HG03460 (cell line): ENCODE results near the gene UBN1.
A peak's percentile ranks its signal among the peaks of the same experiment; 100 is the strongest.

Experiments used
- ATAC-seq: cut with Tn5 transposase; IDR thresholded peaks from one replicate; pipeline ENCODE4 v1.9.1; 2021; ENCODE audit not compliant: unreplicated experiment

The UBN1 gene

GRCh38 chr16:4859900-4860255 is 12.6 kb downstream of the UBN1 start:
- no peak for ATAC-seq

DNA sequence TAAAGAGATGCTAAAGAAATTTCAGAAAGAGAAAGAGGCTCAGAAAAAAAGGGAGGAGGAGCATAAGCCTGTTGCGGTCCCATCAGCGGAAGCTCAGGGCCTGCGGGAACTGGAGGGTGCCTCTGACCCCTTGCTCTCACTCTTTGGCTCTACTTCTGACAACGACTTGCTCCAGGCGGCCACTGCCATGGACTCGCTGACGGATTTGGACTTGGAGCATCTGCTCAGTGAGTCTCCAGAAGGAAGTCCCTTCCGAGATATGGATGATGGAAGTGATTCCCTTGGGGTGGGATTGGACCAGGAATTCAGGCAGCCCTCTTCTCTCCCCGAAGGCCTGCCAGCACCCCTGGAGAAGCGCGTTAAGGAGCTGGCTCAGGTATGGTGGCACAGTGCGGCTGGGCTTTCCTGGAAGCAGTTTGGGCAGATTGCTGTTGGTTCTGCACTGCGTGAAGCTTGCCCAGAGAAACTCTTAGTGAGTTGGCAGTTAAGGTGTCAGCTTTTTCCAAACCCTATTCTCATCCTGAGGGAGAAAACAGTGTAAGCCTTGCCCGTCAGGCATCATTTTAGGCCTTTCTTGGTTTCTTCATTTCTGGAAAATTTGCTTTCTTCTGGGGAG is 13.6 kb downstream of the UBN1 start:
- no peak for ATAC-seq

- no peak for ATAC-seq
These were observed 15.4 kb downstream of the UBN1 start for GRCh38 chr16:4862639-4863038.

DNA sequence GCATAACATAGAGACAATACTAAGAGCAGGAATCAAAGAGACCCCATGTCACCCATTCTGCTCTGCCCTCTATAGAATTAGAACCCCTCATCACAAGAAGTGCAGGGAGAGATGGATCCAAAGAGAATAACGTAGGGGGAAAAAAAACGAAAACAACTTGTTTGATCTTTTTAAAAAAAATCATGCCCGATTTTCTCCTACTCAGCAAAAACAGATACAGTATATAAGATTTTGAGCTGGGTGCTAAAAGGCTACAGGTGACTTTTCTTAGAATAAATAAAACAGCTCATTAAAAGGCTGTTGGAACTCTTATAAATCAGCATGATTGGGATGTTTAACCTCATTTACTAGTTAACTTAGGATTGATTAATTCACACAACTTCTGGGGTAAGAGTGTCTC is 17.4 kb downstream of the UBN1 start:
- ATAC-seq, result no peak

GRCh38 chr16:4865231-4865860 is 18.1 kb downstream of the UBN1 start:
- ATAC-seq, result no peak

- ATAC-seq, result no peak
These were observed 19.3 kb downstream of the UBN1 start for GRCh38 chr16:4866586-4866985.

DNA sequence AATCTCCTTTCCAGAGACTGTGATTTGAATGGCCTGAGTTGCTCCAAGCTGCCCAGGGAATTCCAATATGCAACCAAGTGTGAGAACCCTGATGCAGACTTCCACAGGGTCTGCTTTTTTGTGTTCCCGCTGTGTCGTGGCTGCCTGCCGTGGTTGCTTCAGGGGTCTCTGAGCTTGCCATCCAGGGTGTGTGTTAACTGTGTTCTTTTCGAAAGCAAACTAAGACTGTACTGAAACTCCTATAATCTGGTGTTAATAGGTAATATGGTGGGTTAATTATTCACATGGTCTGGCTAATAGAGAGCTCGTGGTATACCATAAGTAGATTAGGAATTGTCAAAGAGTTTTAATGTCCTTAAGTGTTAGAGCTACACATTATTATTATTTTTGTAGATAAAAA is 20.7 kb downstream of the UBN1 start:
- ATAC-seq, result peak; percentile 80

DNA sequence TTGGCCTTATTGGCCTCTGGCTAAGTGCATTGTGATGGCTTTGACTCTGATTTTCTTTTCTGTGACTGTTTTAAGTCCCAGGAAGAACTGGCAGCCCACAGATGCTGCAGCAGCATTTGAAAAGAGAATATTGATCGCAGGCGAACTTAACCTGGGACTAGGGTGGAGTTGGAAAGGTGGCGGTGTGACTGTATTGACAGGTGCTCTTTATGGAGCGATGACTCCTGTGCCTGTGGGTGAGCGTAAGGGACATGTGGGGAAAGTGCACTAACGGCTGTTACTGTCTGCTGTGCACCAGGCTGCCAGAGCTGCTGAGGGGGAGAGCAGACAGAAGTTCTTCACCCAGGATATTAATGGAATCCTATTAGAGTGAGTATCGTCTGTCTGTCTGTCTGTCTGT is 21.3 kb downstream of the UBN1 start:
- ATAC-seq, result no peak

DNA sequence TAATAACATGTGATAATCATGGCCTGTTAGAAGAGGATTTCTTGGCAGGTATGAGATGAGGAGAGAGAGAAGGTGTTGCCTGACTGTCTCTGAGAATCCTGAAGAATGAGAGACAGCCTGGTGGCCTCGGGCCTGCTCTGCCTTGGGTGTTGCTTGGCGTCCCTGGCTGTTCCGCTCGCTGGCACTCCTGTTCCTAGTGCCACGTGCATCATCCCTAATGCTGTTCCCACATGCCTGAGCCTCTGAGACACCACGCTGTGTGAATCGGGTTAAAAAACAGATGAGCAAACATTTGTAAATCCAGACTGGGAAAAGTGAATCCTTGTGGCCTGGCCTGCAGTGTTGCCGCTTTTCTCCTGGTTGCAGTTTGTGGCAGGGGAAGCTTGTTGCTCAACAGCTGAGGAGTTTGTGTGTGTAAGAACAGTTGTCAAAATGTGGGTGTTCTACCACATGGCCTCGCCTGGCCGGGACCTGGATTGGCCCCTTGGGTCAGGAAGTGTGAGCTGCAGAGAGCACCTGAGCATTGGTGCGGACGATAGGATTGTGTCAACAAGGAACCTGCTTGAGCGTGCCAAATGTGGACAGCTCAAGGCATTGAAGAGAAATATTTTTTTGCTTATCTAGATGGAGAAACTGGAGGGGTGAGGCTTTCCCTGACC is 22.0 kb downstream of the UBN1 start:
- no peak for ATAC-seq

- no peak for ATAC-seq
These were observed 22.9 kb downstream of the UBN1 start for GRCh38 chr16:4870138-4870671.

GRCh38 chr16:4871071-4871470 is 23.8 kb downstream of the UBN1 start:
- no peak for ATAC-seq

DNA sequence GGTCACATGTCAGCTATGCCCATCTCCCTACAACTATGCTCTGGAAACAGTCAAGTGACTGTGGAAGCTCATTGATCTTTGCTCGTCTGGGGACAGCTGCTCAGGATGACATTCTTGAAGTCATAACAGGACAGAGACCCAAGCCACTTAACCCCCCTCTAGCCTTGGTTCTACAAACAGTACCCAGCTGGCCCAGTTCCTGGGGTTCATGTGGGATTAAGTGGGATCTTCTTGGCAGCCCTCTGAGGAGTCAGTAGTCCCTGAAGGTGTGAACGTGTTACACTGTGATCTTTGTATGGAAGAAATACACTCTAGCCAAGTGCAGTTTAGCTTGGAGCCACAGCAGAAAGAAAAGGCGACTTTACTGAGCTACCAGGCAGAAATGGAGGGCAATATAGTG is 25.8 kb downstream of the UBN1 start:
- no peak for ATAC-seq

GRCh38 chr16:4874666-4875065 is 27.4 kb downstream of the UBN1 start:
- ATAC-seq, result no peak

DNA sequence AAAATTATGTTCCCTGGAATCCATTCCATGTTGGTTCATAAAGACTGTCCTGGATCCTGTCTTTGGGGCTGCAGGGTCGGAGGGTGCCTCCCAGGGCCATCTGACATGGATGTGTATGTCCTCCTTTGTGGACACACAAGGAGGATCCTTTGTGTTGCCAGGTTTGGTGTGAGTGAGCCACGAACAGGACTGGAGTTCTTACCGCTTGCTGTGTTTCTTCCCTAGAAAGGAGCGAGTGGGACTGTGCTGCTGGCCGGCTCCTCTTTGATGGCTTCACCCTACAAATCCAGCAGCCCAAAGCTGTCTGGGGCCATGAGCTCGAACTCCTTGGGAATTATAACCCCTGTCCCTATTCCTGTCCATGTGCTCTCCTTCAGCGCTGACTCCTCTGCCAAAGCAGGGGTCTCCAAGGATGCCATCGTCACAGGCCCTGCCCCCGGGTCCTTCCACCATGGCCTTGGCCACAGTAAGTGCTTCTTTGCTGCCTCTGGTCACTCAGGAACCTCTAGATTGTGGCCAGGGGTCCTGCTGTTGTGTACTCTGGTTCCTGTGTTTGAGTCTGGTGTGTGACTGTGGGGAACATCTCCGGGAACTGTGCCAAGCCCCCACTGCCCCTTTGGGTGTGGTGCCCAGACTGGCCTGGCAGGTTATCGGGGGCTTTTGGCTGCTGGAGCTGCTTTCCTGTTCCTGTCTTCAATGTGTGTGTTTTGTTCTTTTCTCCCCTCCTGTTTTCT is 29.5 kb downstream of the UBN1 start:
- no peak for ATAC-seq

- no peak for ATAC-seq
These were observed 30.1 kb downstream of the UBN1 start for GRCh38 chr16:4877380-4877685.

GRCh38 chr16:4879049-4879448 is 31.8 kb downstream of the UBN1 start:
- ATAC-seq, result no peak

DNA sequence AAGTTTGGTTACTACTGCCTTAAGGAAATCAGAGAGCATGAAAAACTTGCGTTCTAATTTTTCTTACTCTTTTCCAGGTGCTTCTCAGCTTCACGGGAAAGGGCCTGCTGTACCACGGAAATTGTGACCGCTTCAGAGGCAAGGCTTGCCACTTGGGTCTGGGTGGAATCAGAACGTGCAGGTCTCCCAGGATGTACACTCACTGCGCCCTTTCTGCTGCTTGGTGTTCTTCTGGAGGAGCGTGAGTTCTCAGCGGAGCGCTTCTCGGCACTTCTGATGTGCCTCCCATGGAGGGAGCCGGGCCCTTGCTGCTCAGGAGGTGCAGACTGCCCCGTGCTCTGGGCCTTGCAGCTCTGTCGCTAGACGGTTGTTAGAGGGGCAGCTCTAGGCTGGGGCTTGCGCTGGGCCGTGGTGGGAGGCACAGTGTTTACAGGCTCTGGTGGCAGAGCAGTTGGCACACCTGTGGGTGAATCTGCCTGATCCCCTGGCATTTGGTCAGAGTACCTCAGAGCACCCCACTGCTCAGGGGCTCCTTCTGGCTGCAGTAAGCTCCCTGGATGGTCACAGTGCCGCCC is 32.8 kb downstream of the UBN1 start:
- ATAC-seq, result no peak

- ATAC-seq, result no peak
These were observed 34.8 kb downstream of the UBN1 start for GRCh38 chr16:4882000-4882632.

DNA sequence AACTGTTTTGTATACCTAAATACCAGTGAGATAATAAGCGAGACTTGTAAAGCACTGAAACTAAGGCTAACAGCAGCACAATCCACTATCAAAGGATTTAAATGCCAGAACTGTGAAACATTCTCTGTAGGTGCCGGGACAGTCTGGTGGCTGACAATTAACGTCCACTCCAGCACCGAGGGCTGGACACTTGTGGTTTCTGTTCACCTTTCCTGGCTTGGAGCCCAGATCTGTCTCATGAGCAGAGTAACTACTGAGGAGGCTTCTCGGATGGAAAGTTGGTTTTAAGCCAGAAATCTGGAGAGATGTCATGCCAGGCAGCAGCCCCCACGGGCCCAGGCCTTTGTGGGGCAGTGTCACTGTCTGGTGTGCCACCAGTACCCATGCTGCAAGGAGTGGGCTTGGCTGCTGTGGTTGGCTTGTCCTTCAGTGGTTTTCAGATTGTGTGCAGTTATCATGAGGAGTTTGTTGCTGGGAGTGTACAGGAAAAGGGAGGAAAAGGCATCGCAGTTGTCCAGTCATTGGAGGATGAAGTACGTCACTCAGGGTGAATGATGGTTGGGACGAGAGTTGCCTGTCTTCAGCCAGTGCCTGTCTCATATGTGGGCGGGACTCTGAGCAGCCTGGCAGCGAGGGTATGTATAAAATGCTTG is 35.5 kb downstream of the UBN1 start:
- ATAC-seq, result no peak

- no peak for ATAC-seq
These were observed 36.2 kb downstream of the UBN1 start for GRCh38 chr16:4883501-4883900.

- ATAC-seq, result no peak
These were observed 36.9 kb downstream of the UBN1 start for GRCh38 chr16:4884209-4884608.
